AG04450 (cell line): ENCODE results near the gene MDH1B. TPM values are rescaled to one million over a fixed set of nuclear protein-coding genes. Genes with fewer than 3 reads are reported as not detected.

Experiments
- CTCF ChIA-PET: fragments of 300-600, 350-600 bp; formaldehyde crosslinking; extraction: SDS; loops from one replicate; lab custom pipeline; 2022; ENCODE audit warnings: antibody characterized with exemption, inconsistent platforms; lab: Charles Lee
- POLR2A ChIA-PET: fragments of 350-600 bp; formaldehyde crosslinking; extraction: SDS; loops from one replicate; lab custom pipeline; 2021; ENCODE audit warnings: antibody characterized with exemption, inconsistent platforms; lab: Yijun Ruan, JAX
- DNase-seq: peaks from one replicate; pipeline ENCODE4 v3.0.0-alpha.2; 2011; ENCODE audit warnings: low read depth, low spot score
- H3K27ac ChIP-seq: one replicate; pipeline ENCODE4 v1.5.1; 2012; ENCODE audit warnings: low read depth, low read length, control low read depth
- H3K27me3 ChIP-seq: one replicate; pipeline ENCODE4 v1.6.0; 2012; ENCODE audit warnings: low read length; ENCODE audit not compliant: control insufficient read depth, insufficient read depth
- H3K4me3 ChIP-seq: 2 replicates; pipeline ENCODE4 v1.5.1; 2011; ENCODE audit warnings: mild to moderate bottlenecking, low read depth, low read length, control low read depth
- H3K9me3 ChIP-seq: 2 replicates; pipeline ENCODE4 v1.5.1; 2012; ENCODE audit warnings: low read length; ENCODE audit not compliant: control insufficient read depth, insufficient read depth
- CTCF ChIP-seq: IDR thresholded peaks from 2 replicates; pipeline ENCODE4 v1.5.1; 2011; ENCODE audit warnings: low read depth, low read length, control low read depth, inconsistent platforms
- polyA plus RNA-seq: library from polyadenylated mRNA; depleted of rRNA; stranded (reverse); fragments of >200 nt; gene quantifications from 2 replicates; pipeline ENCODE4 v1.2.3, GENCODE V29; 2011

MDH1B gene
- polyA plus RNA-seq, 1 experiment: 1.3 TPM

- Histone ChIP-seq H3K27me3 (no peaks in the 10 kb centered on the region), H3K9me3 (no peaks in the 10 kb centered on the region), H3K27ac (no peak overlapping the region), H3K4me3 (no peak overlapping the region)
- ChIA-PET CTCF (interaction anchor here (0.9 kb wide), 1 partner anchor 673 kb away, joined by 3 read pairs; no protein-coding TSS in a partner anchor), POLR2A (no interaction called here)
- no peak for TF ChIP-seq CTCF
- no peak for DNase-seq
Observed at GRCh38 chr2:206804326-206804725, 39.2 kb upstream of the MDH1B start.

GRCh38 chr2:206802654-206803514 lies 37.8 kb upstream of the MDH1B start:
- TF ChIP-seq CTCF: no peak
- CTCF ChIA-PET: interaction anchor here (0.6 to 5.7 kb wide), 2 partner anchors 670 to 769 kb away, joined by 7 to 38 read pairs; no protein-coding TSS in a partner anchor
- Histone ChIP-seq H3K4me3 (no peak overlapping the region), H3K9me3 (no peaks in the 10 kb centered on the region), H3K27ac (no peak overlapping the region), H3K27me3 (no peaks in the 10 kb centered on the region)
- DNase-seq: no peak
- POLR2A ChIA-PET: no interaction called here

GRCh38 chr2:206801418-206802189 lies 36.5 kb upstream of the MDH1B start:
- Histone ChIP-seq H3K27me3 (no peaks in the 10 kb centered on the region), H3K4me3 (no peak overlapping the region), H3K9me3 (no peaks in the 10 kb centered on the region), H3K27ac (no peak overlapping the region)
- ChIA-PET POLR2A (no interaction called here), CTCF (interaction anchor here (0.7 to 5.7 kb wide), 15 partner anchors 10 to 1240 kb away, joined by 3 to 38 read pairs (median 5); partner anchors contain the start of genes CREB1, FASTKD2 and MDH1B)
- TF ChIP-seq CTCF: no peak
- DNase-seq: no peak

- peak; percentile 26 for DNase-seq
- POLR2A ChIA-PET: interaction anchor here (0.7 kb wide), 2 partner anchors 365 to 672 kb away, joined by 3 read pairs; no protein-coding TSS in a partner anchor
- no peak overlapping the region for H3K27ac ChIP-seq
- TF ChIP-seq CTCF: peak; percentile 66
- H3K27me3 ChIP-seq: no peaks in the 10 kb centered on the region
- H3K4me3 ChIP-seq: no peak overlapping the region
- CTCF ChIA-PET: interaction anchor here (0.5 to 5.7 kb wide), 26 partner anchors 10 to 1240 kb away, joined by 3 to 38 read pairs (median 4); partner anchors contain the start of genes CREB1, FASTKD2 and MDH1B
- H3K9me3 ChIP-seq: no peaks in the 10 kb centered on the region
Observed at GRCh38 chr2:206800506-206801417, 35.6 kb upstream of the MDH1B start.
